Measurements from ENCODE around the gene CPEB2. TPM values are rescaled to one million over a fixed set of nuclear protein-coding genes. Genes with fewer than 3 reads are reported as not detected.

CPEB2 gene
- total and polyA plus RNA-seq, 10 of the 15 experiments (the other 5 are each of a cell fraction or from before 2014, with no cell fraction given), result 0.73 to 8.3 (median 3.7) TPM

GRCh38 chr4:15003891-15004738, 1.8 kb downstream of the CPEB2 start (continued):
- TF ChIP-seq ZNF687 (IDR thresholded peaks at IDR 0.05), result no peak
- peak; percentile 41 for TF ChIP-seq NR2F1 (conservative IDR thresholded peaks at IDR 0.05)
- TF ChIP-seq, protein P1, sequence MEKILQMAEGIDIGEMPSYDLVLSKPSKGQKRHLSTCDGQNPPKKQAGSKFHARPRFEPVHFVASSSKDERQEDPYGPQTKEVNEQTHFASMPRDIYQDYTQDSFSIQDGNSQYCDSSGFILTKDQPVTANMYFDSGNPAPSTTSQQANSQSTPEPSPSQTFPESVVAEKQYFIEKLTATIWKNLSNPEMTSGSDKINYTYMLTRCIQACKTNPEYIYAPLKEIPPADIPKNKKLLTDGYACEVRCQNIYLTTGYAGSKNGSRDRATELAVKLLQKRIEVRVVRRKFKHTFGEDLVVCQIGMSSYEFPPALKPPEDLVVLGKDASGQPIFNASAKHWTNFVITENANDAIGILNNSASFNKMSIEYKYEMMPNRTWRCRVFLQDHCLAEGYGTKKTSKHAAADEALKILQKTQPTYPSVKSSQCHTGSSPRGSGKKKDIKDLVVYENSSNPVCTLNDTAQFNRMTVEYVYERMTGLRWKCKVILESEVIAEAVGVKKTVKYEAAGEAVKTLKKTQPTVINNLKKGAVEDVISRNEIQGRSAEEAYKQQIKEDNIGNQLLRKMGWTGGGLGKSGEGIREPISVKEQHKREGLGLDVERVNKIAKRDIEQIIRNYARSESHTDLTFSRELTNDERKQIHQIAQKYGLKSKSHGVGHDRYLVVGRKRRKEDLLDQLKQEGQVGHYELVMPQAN (conservative IDR thresholded peaks at IDR 0.05), result 0 out of 2 replicates have a peak, but pooled peaks have one; percentile 9

Measured in GM12878 (cell line).